GM23338 (cell line): ENCODE measurements around the gene FAM89A. TPM values are rescaled to one million over a fixed set of nuclear protein-coding genes. Genes with fewer than 3 reads are reported as not detected.

ENCODE experiments used
- ATAC-seq: fragments of 200-7000 bp; cut with Tn5 transposase; 3 replicates; pipeline ENCODE4 v1.9.1; 2020
- DNase-seq: peaks from one replicate; pipeline ENCODE4 v3.0.0-alpha.2; 2015; ENCODE audit warnings: low spot score
- H2AFZ ChIP-seq: fragments of 200-600 bp; sonication (generic); 2 replicates; pipeline ENCODE4 v1.8.0; 2016; ENCODE audit warnings: antibody characterized with exemption, mild to moderate bottlenecking, moderate library complexity
- H3F3A ChIP-seq: fragments of 200-600 bp; sonication (generic); replicated peaks from 2 replicates; pipeline ENCODE4 v1.8.0; 2017; ENCODE audit warnings: antibody characterized with exemption, mixed run types, low read depth
- H3K27ac ChIP-seq: fragments of 200-600 bp; sonication (generic); 2 replicates; pipeline ENCODE4 v1.6.1; 2016; ENCODE audit warnings: low read depth
- H3K27me3 ChIP-seq: fragments of 200-600 bp; sonication (generic); 2 replicates; pipeline ENCODE4 v1.8.0; 2016; ENCODE audit warnings: mild to moderate bottlenecking, mixed run types, moderate library complexity; ENCODE audit not compliant: insufficient read depth
- H3K36me3 ChIP-seq: fragments of 200-600 bp; sonication (generic); 2 replicates; pipeline ENCODE4 v1.8.0; 2016; ENCODE audit warnings: mild to moderate bottlenecking; ENCODE audit not compliant: insufficient read depth
- H3K4me1 ChIP-seq: fragments of 200-600 bp; sonication (generic); 2 replicates; pipeline ENCODE4 v1.8.0; 2016; ENCODE audit warnings: mild to moderate bottlenecking, moderate library complexity; ENCODE audit not compliant: insufficient read depth
- H3K4me2 ChIP-seq: fragments of 200-600 bp; sonication (generic); 2 replicates; pipeline ENCODE4 v1.7.1; 2017; ENCODE audit warnings: mixed run types
- H3K4me3 ChIP-seq: fragments of 200-600 bp; sonication (generic); 2 replicates; pipeline ENCODE4 v1.6.1; 2016; ENCODE audit warnings: mixed run types
- H3K79me2 ChIP-seq: fragments of 200-600 bp; sonication (generic); replicated peaks from 2 replicates; pipeline ENCODE4 v1.8.0; 2017; ENCODE audit warnings: mild to moderate bottlenecking; ENCODE audit not compliant: insufficient read depth
- H3K9me2 ChIP-seq: fragments of 200-600 bp; sonication (generic); 2 replicates; pipeline ENCODE4 v1.8.0; 2017; ENCODE audit not compliant: insufficient read depth
- H4K20me1 ChIP-seq: fragments of 200-600 bp; sonication (generic); replicated peaks from 2 replicates; pipeline ENCODE4 v1.8.0; 2017; ENCODE audit warnings: mild to moderate bottlenecking; ENCODE audit not compliant: insufficient read depth
- H3K27ac Mint-ChIP-seq: 2 replicates; pipeline ENCODE4 v1.8.0; 2020; ENCODE audit warnings: inconsistent platforms, mild to moderate bottlenecking, moderate library complexity, mixed read lengths
- H3K27me3 Mint-ChIP-seq: 3 replicates; pipeline ENCODE4 v1.8.0; 2022; ENCODE audit warnings: low read depth, mild to moderate bottlenecking, moderate library complexity, mixed read lengths, inconsistent platforms; ENCODE audit not compliant: insufficient read depth, poor library complexity
- H3K36me3 Mint-ChIP-seq: 3 replicates; pipeline ENCODE4 v1.8.0; 2021; ENCODE audit warnings: low read depth, mild to moderate bottlenecking, inconsistent platforms, moderate library complexity, mixed read lengths
- H3K4me1 Mint-ChIP-seq: 3 replicates; pipeline ENCODE4 v1.8.0; 2020; ENCODE audit warnings: mild to moderate bottlenecking, inconsistent platforms, mixed read lengths
- H3K4me3 Mint-ChIP-seq: 3 replicates; pipeline ENCODE4 v1.8.0; 2021; ENCODE audit warnings: moderate library complexity, mild to moderate bottlenecking, inconsistent platforms, mixed read lengths
- H3K9me3 Mint-ChIP-seq: 3 replicates; pipeline ENCODE4 v1.8.0; 2020; ENCODE audit warnings: moderate library complexity, mild to moderate bottlenecking, inconsistent platforms, mixed read lengths
- CREB1 ChIP-seq: fragments of 250-450 bp; sonication (Bioruptor Pico); IDR thresholded peaks from 2 replicates; pipeline ENCODE4 v1.5.0; 2020; ENCODE audit warnings: low read depth, mild to moderate bottlenecking, moderate library complexity
- ETS1 ChIP-seq: IDR thresholded peaks from 2 replicates; pipeline ENCODE4 v1.6.1; 2016; ENCODE audit warnings: antibody characterized with exemption
- EZH2 ChIP-seq: fragments of 200-600 bp; sonication (generic); IDR thresholded peaks from one replicate; pipeline ENCODE4 v1.8.0; 2017; ENCODE audit warnings: antibody characterized with exemption, mild to moderate bottlenecking, low read depth; ENCODE audit not compliant: unreplicated experiment
- EZH2phosphoT487 ChIP-seq: fragments of 200-600 bp; sonication (generic); IDR thresholded peaks from one replicate; pipeline ENCODE4 v1.8.1; 2018; ENCODE audit warnings: antibody characterized with exemption; ENCODE audit not compliant: unreplicated experiment
- JUNB ChIP-seq: IDR thresholded peaks from one replicate; pipeline ENCODE4 v1.6.1; 2016; ENCODE audit warnings: antibody characterized with exemption; ENCODE audit not compliant: unreplicated experiment
- NANOG ChIP-seq: IDR thresholded peaks from 2 replicates; pipeline ENCODE4 v1.6.1; 2016; ENCODE audit warnings: antibody characterized with exemption, borderline replicate concordance
- POLR2AphosphoS5 ChIP-seq: IDR thresholded peaks from 2 replicates; pipeline ENCODE4 v1.6.1; 2016; ENCODE audit warnings: antibody characterized with exemption, low read depth
- REST ChIP-seq: IDR thresholded peaks from one replicate; pipeline ENCODE4 v1.6.1; 2018; ENCODE audit warnings: antibody characterized with exemption; ENCODE audit not compliant: unreplicated experiment
- STAT1 ChIP-seq: IDR thresholded peaks from one replicate; pipeline ENCODE4 v1.6.1; 2016; ENCODE audit warnings: antibody characterized with exemption; ENCODE audit not compliant: unreplicated experiment
- ZNF114 ChIP-seq: fragments of 250-450 bp; sonication (Bioruptor Pico); IDR thresholded peaks from 2 replicates; pipeline ENCODE4 v1.5.0; 2020; ENCODE audit warnings: mild to moderate bottlenecking, moderate library complexity
- ZNF331 ChIP-seq: fragments of 250-450 bp; sonication (Bioruptor Pico); IDR thresholded peaks from 2 replicates; pipeline ENCODE4 v1.5.0; 2020; ENCODE audit warnings: low read depth, mild to moderate bottlenecking, moderate library complexity
- polyA plus RNA-seq: library from polyadenylated mRNA; unstranded; fragments of >200 nt; fragmentation: Nextera tagmentation; extraction: Ambion mirVana; gene quantifications from 2 replicates; pipeline ENCODE4 v1.2.1, GENCODE V29; 2016
- total RNA-seq: library from RNA; depleted of rRNA; stranded (reverse); fragments of >200 nt; shearing (Covaris generic); gene quantifications from 2 replicates; pipeline ENCODE4 v1.2.3, GENCODE V29; 2014

The FAM89A gene
- total and polyA plus RNA-seq, 2 experiments from 2014 or later = 3.2 to 3.8 TPM

- DNase-seq (peak; percentile 3), ATAC-seq (no peak)
- no peak overlapping the region for H3K27ac Mint-ChIP-seq
- no peak for TF ChIP-seq ZNF331 (CRISPR knock-in tag)
- no peak for TF ChIP-seq POLR2AphosphoS5
- TF ChIP-seq CREB1 = no peak
- TF ChIP-seq REST = no peak
- Histone ChIP-seq H3K4me2 (0 out of 2 replicates have a peak overlapping the region, but pooled peaks have one; percentile 28), H3F3A (no peaks in the 10 kb centered on the region), H3K9me2 (no peaks in the 10 kb centered on the region), H4K20me1 (no peaks in the 10 kb centered on the region), H3K79me2 (no peaks in the 10 kb centered on the region), H3K27me3 (no peaks in the 10 kb centered on the region), H3K27ac (no peak overlapping the region), H2AFZ (no peak overlapping the region), H3K4me3 (no peak overlapping the region), H3K4me1 (peaks cover 6% of the 10 kb centered on the region; the same call in 1 of the 2 replicates), H3K36me3 (no peaks in the 10 kb centered on the region)
- H3K4me3 Mint-ChIP-seq = no peak overlapping the region
- peaks cover 3% of the 10 kb centered on the region; the same call in 2 of the 3 replicates for H3K36me3 Mint-ChIP-seq
- H3K9me3 Mint-ChIP-seq = peaks cover 4% of the 10 kb centered on the region; the same call in 1 of the 3 replicates
- peaks cover 5% of the 10 kb centered on the region for H3K27me3 Mint-ChIP-seq
- H3K4me1 Mint-ChIP-seq = peaks cover 22% of the 10 kb centered on the region
These were observed 30.8 kb upstream of the FAM89A start for GRCh38 chr1:231070758-231071444.

GRCh38 chr1:231069333-231069732 is 29.3 kb upstream of the FAM89A start:
- no peaks in the 10 kb centered on the region for H3K27me3 ChIP-seq
- no peaks in the 10 kb centered on the region for H3F3A ChIP-seq
- DNase-seq (peak; percentile 12), ATAC-seq (peak; percentile 65)
- Mint-ChIP-seq H3K9me3 (peaks cover 4% of the 10 kb centered on the region; the same call in 1 of the 3 replicates), H3K4me3 (peak overlapping the region; percentile 24; the same call in 1 of the 3 replicates), H3K27ac (no peak overlapping the region), H3K27me3 (peaks cover 1% of the 10 kb centered on the region), H3K4me1 (peaks cover 22% of the 10 kb centered on the region), H3K36me3 (peaks cover 3% of the 10 kb centered on the region; the same call in 2 of the 3 replicates)
- H3K79me2 ChIP-seq = no peaks in the 10 kb centered on the region
- H4K20me1 ChIP-seq = no peaks in the 10 kb centered on the region
- no peaks in the 10 kb centered on the region for H3K36me3 ChIP-seq
- H3K4me1 ChIP-seq = peaks cover 6% of the 10 kb centered on the region; the same call in 1 of the 2 replicates
- H2AFZ ChIP-seq = no peak overlapping the region
- no peak overlapping the region for H3K27ac ChIP-seq
- H3K4me3 ChIP-seq = no peak overlapping the region
- H3K9me2 ChIP-seq = no peaks in the 10 kb centered on the region
- no peak overlapping the region for H3K4me2 ChIP-seq
- TF ChIP-seq ETS1 = no peak
- TF ChIP-seq JUNB = no peak
- no peak for TF ChIP-seq EZH2
- TF ChIP-seq EZH2phosphoT487 = no peak
- no peak for TF ChIP-seq ZNF331 (CRISPR knock-in tag)
- TF ChIP-seq NANOG = no peak
- no peak for TF ChIP-seq STAT1
- TF ChIP-seq ZNF114 = no peak
